D721Med (cell line): Measurements from ENCODE around the gene GOLGA8J.
"Not testable (repeated sequence)": the region's sequence is repeated elsewhere in the genome, so short reads cannot be mapped to it uniquely, and the experiment has no call there.

Experiments
- DNase-seq: peaks from one replicate; pipeline ENCODE4 v3.0.0; 2011; ENCODE audit warnings: low spot score; ENCODE audit not compliant: insufficient read length
- FAIRE-seq: peaks from 2 replicates; lab custom pipeline; 2011; peaks lifted over from hg19 to GRCh38; lab: Jason Lieb, UNC
- TF ChIP-seq, protein P1 (sequence below): IDR thresholded peaks from 2 replicates; pipeline ENCODE4 v1.5.1; 2012; ENCODE audit warnings: mild to moderate bottlenecking, control low read depth; ENCODE audit not compliant: insufficient read depth; ENCODE audit errors: missing control alignments

The GOLGA8J gene

DNA sequence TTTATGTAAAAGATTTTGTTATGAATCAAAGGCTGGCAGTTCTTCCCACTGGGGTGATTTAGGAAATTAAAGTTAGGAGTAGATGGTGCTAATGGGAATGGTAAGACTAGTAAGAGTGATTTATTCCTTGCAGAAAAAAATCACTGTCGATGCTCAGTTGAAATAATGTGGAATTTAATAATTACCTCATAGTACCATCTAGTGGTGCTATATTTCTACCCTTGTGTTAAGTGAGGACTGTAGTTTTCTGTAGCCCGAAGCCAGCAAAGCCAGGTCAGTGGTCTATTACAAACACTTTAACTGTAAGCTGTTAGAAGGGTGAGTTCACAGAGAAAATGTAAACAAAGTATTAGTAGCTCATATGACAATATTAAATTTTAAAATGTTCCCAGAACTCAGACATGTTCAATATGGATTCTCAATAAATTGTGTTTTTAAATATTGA, 39.5 kb upstream of the GOLGA8J start:
- FAIRE-seq, result peak; percentile 92
- TF ChIP-seq, protein P1, sequence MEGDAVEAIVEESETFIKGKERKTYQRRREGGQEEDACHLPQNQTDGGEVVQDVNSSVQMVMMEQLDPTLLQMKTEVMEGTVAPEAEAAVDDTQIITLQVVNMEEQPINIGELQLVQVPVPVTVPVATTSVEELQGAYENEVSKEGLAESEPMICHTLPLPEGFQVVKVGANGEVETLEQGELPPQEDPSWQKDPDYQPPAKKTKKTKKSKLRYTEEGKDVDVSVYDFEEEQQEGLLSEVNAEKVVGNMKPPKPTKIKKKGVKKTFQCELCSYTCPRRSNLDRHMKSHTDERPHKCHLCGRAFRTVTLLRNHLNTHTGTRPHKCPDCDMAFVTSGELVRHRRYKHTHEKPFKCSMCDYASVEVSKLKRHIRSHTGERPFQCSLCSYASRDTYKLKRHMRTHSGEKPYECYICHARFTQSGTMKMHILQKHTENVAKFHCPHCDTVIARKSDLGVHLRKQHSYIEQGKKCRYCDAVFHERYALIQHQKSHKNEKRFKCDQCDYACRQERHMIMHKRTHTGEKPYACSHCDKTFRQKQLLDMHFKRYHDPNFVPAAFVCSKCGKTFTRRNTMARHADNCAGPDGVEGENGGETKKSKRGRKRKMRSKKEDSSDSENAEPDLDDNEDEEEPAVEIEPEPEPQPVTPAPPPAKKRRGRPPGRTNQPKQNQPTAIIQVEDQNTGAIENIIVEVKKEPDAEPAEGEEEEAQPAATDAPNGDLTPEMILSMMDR, result peak; percentile 23
- DNase-seq, result no peak

DNA sequence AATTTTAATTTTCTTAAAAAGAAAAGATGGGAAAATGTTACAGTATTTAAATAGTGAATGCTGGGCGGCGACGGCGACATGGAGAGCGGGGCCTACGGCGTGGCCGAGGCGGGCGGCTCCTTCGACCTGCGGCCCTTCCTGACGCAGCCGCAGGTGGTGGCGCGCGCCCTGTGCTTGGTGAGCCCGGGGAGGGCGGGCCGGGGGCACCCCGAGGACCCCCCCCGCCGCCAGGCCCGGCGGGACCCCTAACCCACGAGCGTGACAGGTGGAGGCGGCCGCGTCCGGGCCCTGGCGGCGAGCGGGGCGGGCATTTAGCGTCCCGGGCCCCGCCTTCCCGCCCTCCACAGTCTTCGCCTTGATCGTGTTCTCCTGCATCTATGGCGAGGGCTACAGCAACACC, 38.4 kb upstream of the GOLGA8J start:
- DNase-seq (no peak), FAIRE-seq (no peak)
- TF ChIP-seq, protein P1, result no peak

DNA sequence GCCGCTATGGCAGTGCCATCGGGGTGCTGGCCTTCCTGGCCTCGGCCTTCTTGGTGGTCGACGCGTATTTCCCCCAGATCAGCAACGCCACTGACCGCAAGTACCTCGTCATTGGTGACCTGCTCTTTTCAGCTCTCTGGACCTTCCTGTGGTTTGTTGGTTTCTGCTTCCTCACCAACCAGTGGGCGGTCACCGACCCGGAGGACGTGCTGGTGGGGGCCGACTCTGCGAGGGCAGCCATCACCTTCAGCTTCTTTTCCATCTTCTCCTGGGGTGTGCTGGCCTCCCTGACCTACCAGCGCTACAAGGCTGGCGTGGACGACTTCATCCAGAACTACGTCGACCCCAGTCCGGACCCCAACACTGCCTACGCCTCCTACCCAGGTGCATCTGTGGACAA, 37.9 kb upstream of the GOLGA8J start:
- not testable (repeated sequence) for FAIRE-seq

DNA sequence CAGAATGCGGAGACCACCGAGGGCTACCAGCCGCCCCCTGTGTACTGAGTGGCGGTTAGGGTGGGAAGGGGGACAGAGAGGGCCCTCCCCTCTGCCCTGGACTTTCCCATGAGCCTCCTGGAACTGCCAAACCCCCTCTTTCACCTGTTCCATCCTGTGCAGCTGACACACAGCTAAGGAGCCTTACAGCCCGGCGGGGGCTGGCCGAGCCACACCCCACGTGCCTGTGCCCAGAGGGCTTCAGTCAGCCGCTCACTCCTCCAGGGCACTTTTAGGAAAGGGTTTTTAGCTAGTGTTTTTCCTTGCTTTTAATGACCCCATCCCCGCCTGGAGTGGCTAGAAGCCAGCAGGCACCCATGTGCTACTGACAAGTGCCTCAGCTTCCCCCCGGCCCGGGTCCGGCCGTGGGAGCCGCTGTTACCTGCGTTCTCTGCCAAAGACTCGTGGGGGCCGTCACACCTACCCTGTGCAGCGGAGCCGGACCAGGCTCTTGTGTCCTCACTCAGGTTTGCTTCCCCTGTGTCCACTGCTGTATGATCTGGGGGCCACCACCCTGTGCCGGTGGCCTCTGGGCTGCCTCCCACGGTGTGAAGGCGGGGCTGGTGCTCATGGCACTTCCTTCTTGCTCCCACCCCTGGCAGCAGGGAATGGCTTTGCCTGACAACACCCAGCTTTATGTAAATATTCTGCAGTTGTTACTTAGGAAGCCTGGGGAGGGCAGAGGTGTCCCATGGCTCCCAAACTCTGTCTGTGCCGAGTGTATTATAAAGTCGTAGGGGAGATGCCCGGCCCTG, 37.3 kb upstream of the GOLGA8J start:
- not testable (repeated sequence) for FAIRE-seq, DNase-seq

More for the DNA sequence above, 37.9 kb upstream of the GOLGA8J start:
- not testable (repeated sequence) for DNase-seq

- TF ChIP-seq, protein P1, result no peak
- FAIRE-seq (no peak), DNase-seq (no peak)
Measured at GRCh38 chr15:30046430-30046829, 36.3 kb upstream of the GOLGA8J start.

GRCh38 chr15:30055604-30056003, 27.2 kb upstream of the GOLGA8J start:
- FAIRE-seq, result no peak
- TF ChIP-seq, protein P1, result no peak
- no peak for DNase-seq

DNA sequence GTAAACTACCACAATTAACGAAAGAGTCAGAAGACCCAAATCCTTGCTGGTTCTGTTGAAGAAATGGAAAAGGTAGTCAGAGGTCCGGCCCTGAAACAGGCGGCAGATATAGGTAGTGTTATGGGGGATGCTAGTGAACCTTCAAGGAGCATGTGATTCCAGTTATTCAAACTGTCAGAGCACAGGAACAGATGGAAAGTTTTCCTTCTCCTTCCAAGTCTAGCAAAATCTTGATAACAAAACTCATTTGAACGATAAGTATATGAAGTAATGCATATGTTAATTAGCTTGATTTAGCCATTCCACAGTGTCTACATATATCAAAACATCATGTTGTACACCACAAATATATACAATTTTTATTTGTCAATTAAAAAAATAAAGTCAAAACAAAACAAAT, 26.6 kb upstream of the GOLGA8J start:
- FAIRE-seq, result no peak
- TF ChIP-seq, protein P1, result no peak
- DNase-seq, result no peak

DNA sequence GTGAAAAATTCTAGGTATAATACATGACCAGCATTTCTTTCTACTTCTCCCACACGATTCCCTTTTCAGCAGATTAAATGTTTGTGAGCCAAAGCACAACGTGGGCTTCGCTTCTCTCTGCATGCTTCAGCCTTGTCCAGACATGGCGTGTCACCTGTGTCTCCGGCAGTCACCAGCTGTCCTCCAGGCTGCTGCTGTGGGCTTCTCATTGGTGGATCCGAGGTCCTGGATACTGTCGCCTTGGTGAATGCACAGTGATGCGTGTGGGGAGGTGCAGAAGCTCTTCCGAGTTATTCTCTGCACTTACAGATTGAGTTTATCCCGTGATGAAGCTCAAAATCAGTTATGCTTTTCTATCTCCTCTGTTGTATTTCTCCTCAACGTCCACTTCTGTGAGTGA, 23.0 kb upstream of the GOLGA8J start:
- no peak for DNase-seq
- TF ChIP-seq, protein P1, result no peak
- FAIRE-seq, result no peak
